ENCODE data around the gene CA5A.

Gene CA5A

GRCh38 chr16:87847785-87848675, 88.3 kb downstream of the CA5A start:
- DNase-seq, result no peak

GRCh38 chr16:87847467-87847784, 88.9 kb downstream of the CA5A start:
- DNase-seq, result no peak

- DNase-seq, result no peak
Observed at GRCh38 chr16:87846705-87847466, 89.4 kb downstream of the CA5A start.

- no peak for DNase-seq
Observed at GRCh38 chr16:87845807-87846619, 90.3 kb downstream of the CA5A start.

- no peak for DNase-seq
Observed at GRCh38 chr16:87845213-87845612, 91.1 kb downstream of the CA5A start.

GRCh38 chr16:87844809-87845208, 91.5 kb downstream of the CA5A start:
- no peak for DNase-seq

- DNase-seq, result no peak
Observed at GRCh38 chr16:87844120-87844733, 92.1 kb downstream of the CA5A start.

GRCh38 chr16:87843678-87844105, 92.6 kb downstream of the CA5A start:
- DNase-seq, result no peak

GRCh38 chr16:87842209-87842869, 94.0 kb downstream of the CA5A start:
- no peak for DNase-seq

GRCh38 chr16:87841340-87842208, 94.8 kb downstream of the CA5A start:
- DNase-seq, result no peak

- no peak for DNase-seq
Observed at GRCh38 chr16:87840271-87840978, 95.9 kb downstream of the CA5A start.

- DNase-seq, result no peak
Observed at GRCh38 chr16:87839542-87840270, 96.6 kb downstream of the CA5A start.

- DNase-seq, result no peak
Observed at GRCh38 chr16:87838643-87839541, 97.4 kb downstream of the CA5A start.
